K562 (cell line): ENCODE results near the gene TPBGL. TPM values are rescaled to one million over a fixed set of nuclear protein-coding genes. Genes with fewer than 3 reads are reported as not detected.

ENCODE experiments used
- CBFA2T3 ChIP-seq: fragments of 450-650 bp; IDR thresholded peaks from 2 replicates; pipeline ENCODE4 v1.6.1; 2017
- CREBBP ChIP-seq: IDR thresholded peaks from one replicate; pipeline ENCODE4 v1.6.1; 2012; ENCODE audit warnings: low read depth, mild to moderate bottlenecking, control low read depth, inconsistent platforms, low read length
- DDX20 ChIP-seq: fragments of 450-650 bp; IDR thresholded peaks from 2 replicates; pipeline ENCODE4 v1.6.1; 2016; ENCODE audit warnings: missing genetic modification characterization, low read depth, mild to moderate bottlenecking, missing compliant biosample characterization, moderate library complexity
- DIDO1 ChIP-seq: fragments of 450-650 bp; IDR thresholded peaks from 2 replicates; pipeline ENCODE4 v1.6.1; 2016; ENCODE audit warnings: low read depth, missing biosample characterization, missing genetic modification characterization
- DNMT1 ChIP-seq: fragments of 450-650 bp; IDR thresholded peaks from 2 replicates; pipeline ENCODE4 v1.6.1; 2016; ENCODE audit warnings: antibody characterized with exemption, mild to moderate bottlenecking
- MAFK ChIP-seq: IDR thresholded peaks from 2 replicates; pipeline ENCODE4 v1.6.1; 2011; ENCODE audit warnings: low read length, improper control_type of control experiment
- MYC ChIP-seq, 2 experiments: fragments of 250-450 bp in 1 of 2; sonication (Bioruptor Pico) in 1 of 2; IDR thresholded peaks; 2 replicates each; pipeline versions ENCODE4 v1.5.1 to v1.6.1; 2012 to 2021; ENCODE audit warnings: low read depth in 2 of 2, borderline replicate concordance in 1 of 2, improper control_type of control experiment in 1 of 2, low read length in 1 of 2, mild to moderate bottlenecking in 1 of 2, moderate library complexity in 1 of 2
- RBM17 ChIP-seq: fragments of 200-400 bp; formaldehyde crosslinking; IDR thresholded peaks from 2 replicates; pipeline ENCODE4 v1.6.1; 2017; ENCODE audit warnings: low read depth, mild to moderate bottlenecking, low read length, borderline replicate concordance
- RFX1 ChIP-seq: fragments of 450-650 bp; IDR thresholded peaks from 2 replicates; pipeline ENCODE4 v1.6.1; 2016; ENCODE audit warnings: mild to moderate bottlenecking, moderate library complexity
- RNF2 ChIP-seq: sonication (generic); IDR thresholded peaks from 2 replicates; pipeline ENCODE4 v1.6.1; 2016
- SMARCC2 ChIP-seq: fragments of 450-650 bp; IDR thresholded peaks from 2 replicates; pipeline ENCODE4 v1.6.1; 2017; ENCODE audit warnings: antibody characterized with exemption, moderate library complexity, mild to moderate bottlenecking, low read depth
- SREBF1 ChIP-seq: fragments of 150-350 bp; IDR thresholded peaks from 2 replicates; pipeline ENCODE4 v1.6.1; 2014; ENCODE audit warnings: antibody characterized with exemption, low read depth, low read length, borderline replicate concordance
- SRSF3 ChIP-seq: fragments of 200-400 bp; formaldehyde crosslinking; IDR thresholded peaks from 2 replicates; pipeline ENCODE4 v1.6.1; 2016; ENCODE audit warnings: mild to moderate bottlenecking, low read length, moderate library complexity; ENCODE audit not compliant: insufficient read depth
- TAF15 ChIP-seq: fragments of 200-400 bp; formaldehyde crosslinking; IDR thresholded peaks from 2 replicates; pipeline ENCODE4 v1.6.1; 2017; ENCODE audit warnings: mild to moderate bottlenecking, low read depth, low read length, moderate library complexity
- ZFP30 ChIP-seq: fragments of 250-450 bp; sonication (Bioruptor Pico); IDR thresholded peaks from 2 replicates; pipeline ENCODE4 v1.8.0; 2022; ENCODE audit warnings: moderate library complexity, mild to moderate bottlenecking, inconsistent platforms, borderline replicate concordance
- ZNF143 ChIP-seq: sonication (generic); formaldehyde crosslinking; IDR thresholded peaks from 2 replicates; pipeline ENCODE4 v1.9.0; 2022; ENCODE audit warnings: mild to moderate bottlenecking, missing genetic modification reagents
- ZNF175 ChIP-seq: fragments of 200-800 bp; sonication (Bioruptor generic); IDR thresholded peaks from 2 replicates; pipeline ENCODE4 v1.6.1; 2016; ENCODE audit warnings: low read depth, mild to moderate bottlenecking, missing genetic modification characterization, missing compliant biosample characterization
- polyA plus RNA-seq, 8 experiments: library from polyadenylated mRNA; depleted of rRNA in 4 of 8; stranded (reverse) in 5 of 8; unstranded in 3 of 8; fragments of >200 nt; fragmentation: Nextera tagmentation in 2 of 8; fragmentation: Illumina TruSeq in 1 of 8; extraction: Ambion mirVana in 2 of 8; extraction: Trizol in 1 of 8; gene quantifications; 2 replicates each; pipeline versions ENCODE4 v1.2.1 to v1.2.3, GENCODE V29; 2011 to 2014; ENCODE audit warnings: inconsistent platforms in 1 of 8, missing spikeins in 1 of 8
- total RNA-seq, 7 experiments: library from RNA; depleted of rRNA in 6 of 7; stranded (reverse); fragments of >200 nt in 6 of 7; fragmentation: Illumina TruSeq in 2 of 7; extraction: Trizol in 2 of 7; gene quantifications; 2 replicates each; pipeline versions ENCODE4 v1.2.1 to v1.2.3, GENCODE V29; 2011 to 2021; ENCODE audit warnings: low replicate concordance in 1 of 7
- TF ChIP-seq, protein P1 (sequence below): fragments of 450-650 bp; IDR thresholded peaks from 2 replicates; pipeline ENCODE4 v1.6.1; 2018; ENCODE audit warnings: mild to moderate bottlenecking, low read depth; ENCODE audit not compliant: partially characterized antibody
- TF ChIP-seq, protein P2 (sequence below): sonication (generic); formaldehyde crosslinking; IDR thresholded peaks from 2 replicates; pipeline ENCODE4 v1.5.0; 2020; ENCODE audit warnings: missing genetic modification reagents
- TF ChIP-seq, protein P3 (sequence below): fragments of 200-800 bp; sonication (Bioruptor generic); IDR thresholded peaks from 2 replicates; pipeline ENCODE4 v1.6.1; 2016; ENCODE audit warnings: missing genetic modification characterization, missing compliant biosample characterization

TPBGL gene
- total and polyA plus RNA-seq, 9 of the 15 experiments (the other 6 are each of a cell fraction or from before 2014, with no cell fraction given): 0.04 to 0.11 (median 0.06) TPM; not detected in 6

DNA sequence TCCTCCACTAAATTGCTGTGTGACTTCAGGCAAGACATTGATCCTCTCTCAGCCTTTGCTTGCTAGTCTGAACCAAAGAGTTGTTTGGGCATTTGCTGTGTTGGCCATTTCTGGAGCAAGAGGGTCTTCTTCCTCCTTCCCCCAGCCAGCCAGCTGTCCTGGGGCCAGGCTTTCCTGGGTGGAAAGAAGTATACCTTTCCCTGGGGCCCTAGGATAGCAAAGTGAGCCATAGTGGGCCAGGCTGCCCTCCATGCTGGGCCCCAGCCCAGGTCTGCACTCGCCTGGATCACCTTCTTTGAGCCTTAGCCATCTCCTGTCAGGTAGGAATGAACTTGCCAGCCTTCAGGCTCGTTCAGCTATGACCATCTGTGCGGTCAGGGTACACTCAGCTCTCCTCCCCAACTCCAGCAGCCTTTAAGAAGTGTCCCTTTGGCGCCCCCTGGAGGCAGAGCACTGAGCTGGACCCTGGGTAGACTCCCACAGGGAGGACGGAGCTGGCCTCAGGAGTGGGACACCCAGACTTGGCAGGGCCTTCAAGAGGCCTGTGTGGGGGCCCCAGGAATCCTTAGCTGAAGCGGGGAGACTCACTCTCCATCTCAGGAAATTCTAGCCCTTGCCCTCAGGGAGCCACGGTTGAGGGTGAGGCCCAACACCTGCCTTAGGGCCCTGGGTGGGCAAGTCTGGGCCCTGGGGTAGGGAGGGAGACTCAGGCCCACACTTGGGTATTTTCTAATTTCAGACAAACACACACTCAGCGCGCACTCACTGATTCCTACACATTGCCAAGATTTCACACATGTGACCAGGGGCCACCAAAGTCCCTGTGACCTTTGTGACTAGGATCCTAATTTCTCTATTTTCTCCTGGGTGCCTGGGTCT, 35.6 kb upstream of the TPBGL start (continued):
- TF ChIP-seq, protein P1, sequence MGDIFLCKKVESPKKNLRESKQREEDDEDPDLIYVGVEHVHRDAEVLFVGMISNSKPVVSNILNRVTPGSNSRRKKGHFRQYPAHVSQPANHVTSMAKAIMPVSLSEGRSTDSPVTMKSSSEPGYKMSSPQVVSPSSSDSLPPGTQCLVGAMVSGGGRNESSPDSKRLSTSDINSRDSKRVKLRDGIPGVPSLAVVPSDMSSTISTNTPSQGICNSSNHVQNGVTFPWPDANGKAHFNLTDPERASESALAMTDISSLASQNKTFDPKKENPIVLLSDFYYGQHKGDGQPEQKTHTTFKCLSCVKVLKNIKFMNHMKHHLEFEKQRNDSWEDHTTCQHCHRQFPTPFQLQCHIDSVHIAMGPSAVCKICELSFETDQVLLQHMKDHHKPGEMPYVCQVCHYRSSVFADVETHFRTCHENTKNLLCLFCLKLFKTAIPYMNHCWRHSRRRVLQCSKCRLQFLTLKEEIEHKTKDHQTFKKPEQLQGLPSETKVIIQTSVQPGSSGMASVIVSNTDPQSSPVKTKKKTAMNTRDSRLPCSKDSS: no peak
- no peak for TF ChIP-seq ZNF175
- no peak for TF ChIP-seq RNF2
- TF ChIP-seq RBM17: no peak
- TF ChIP-seq MYC (IDR thresholded peaks at IDR 0.05; ENCODE audit: low read depth, low read length): no peak
- TF ChIP-seq MYC (CRISPR knock-in tag; IDR thresholded peaks at IDR 0.05; ENCODE audit: borderline replicate concordance, low read depth): no peak
- TF ChIP-seq ZNF143: no peak
- TF ChIP-seq CREBBP: no peak
- TF ChIP-seq DDX20 (tag): no peak
- TF ChIP-seq, protein P2, sequence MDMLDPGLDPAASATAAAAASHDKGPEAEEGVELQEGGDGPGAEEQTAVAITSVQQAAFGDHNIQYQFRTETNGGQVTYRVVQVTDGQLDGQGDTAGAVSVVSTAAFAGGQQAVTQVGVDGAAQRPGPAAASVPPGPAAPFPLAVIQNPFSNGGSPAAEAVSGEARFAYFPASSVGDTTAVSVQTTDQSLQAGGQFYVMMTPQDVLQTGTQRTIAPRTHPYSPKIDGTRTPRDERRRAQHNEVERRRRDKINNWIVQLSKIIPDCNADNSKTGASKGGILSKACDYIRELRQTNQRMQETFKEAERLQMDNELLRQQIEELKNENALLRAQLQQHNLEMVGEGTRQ (CRISPR knock-in tag): no peak
- no peak for TF ChIP-seq MAFK
- no peak for TF ChIP-seq SMARCC2
- TF ChIP-seq, protein P3, sequence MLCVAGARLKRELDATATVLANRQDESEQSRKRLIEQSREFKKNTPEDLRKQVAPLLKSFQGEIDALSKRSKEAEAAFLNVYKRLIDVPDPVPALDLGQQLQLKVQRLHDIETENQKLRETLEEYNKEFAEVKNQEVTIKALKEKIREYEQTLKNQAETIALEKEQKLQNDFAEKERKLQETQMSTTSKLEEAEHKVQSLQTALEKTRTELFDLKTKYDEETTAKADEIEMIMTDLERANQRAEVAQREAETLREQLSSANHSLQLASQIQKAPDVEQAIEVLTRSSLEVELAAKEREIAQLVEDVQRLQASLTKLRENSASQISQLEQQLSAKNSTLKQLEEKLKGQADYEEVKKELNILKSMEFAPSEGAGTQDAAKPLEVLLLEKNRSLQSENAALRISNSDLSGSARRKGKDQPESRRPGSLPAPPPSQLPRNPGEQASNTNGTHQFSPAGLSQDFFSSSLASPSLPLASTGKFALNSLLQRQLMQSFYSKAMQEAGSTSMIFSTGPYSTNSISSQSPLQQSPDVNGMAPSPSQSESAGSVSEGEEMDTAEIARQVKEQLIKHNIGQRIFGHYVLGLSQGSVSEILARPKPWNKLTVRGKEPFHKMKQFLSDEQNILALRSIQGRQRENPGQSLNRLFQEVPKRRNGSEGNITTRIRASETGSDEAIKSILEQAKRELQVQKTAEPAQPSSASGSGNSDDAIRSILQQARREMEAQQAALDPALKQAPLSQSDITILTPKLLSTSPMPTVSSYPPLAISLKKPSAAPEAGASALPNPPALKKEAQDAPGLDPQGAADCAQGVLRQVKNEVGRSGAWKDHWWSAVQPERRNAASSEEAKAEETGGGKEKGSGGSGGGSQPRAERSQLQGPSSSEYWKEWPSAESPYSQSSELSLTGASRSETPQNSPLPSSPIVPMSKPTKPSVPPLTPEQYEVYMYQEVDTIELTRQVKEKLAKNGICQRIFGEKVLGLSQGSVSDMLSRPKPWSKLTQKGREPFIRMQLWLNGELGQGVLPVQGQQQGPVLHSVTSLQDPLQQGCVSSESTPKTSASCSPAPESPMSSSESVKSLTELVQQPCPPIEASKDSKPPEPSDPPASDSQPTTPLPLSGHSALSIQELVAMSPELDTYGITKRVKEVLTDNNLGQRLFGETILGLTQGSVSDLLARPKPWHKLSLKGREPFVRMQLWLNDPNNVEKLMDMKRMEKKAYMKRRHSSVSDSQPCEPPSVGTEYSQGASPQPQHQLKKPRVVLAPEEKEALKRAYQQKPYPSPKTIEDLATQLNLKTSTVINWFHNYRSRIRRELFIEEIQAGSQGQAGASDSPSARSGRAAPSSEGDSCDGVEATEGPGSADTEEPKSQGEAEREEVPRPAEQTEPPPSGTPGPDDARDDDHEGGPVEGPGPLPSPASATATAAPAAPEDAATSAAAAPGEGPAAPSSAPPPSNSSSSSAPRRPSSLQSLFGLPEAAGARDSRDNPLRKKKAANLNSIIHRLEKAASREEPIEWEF (CRISPR knock-in tag): no peak
- TF ChIP-seq TAF15: no peak
- TF ChIP-seq ZFP30 (CRISPR knock-in tag): no peak
- no peak for TF ChIP-seq RFX1
- TF ChIP-seq DNMT1: no peak
- peak; percentile 19 for TF ChIP-seq CBFA2T3
- TF ChIP-seq SREBF1: no peak
- no peak for TF ChIP-seq SRSF3
- no peak for TF ChIP-seq DIDO1
